SK-N-SH (cell line): ENCODE measurements around the gene LCN2. TPM values are rescaled to one million over a fixed set of nuclear protein-coding genes. Genes with fewer than 3 reads are reported as not detected.
A peak's percentile ranks its signal among the peaks of the same experiment; 100 is the strongest.

Experiments
- CTCF ChIA-PET: fragments of 300-600, 350-600 bp; formaldehyde crosslinking; extraction: SDS; loops from one replicate; lab custom pipeline; 2021; lab: Yijun Ruan, JAX
- POLR2A ChIA-PET: fragments of 350-600 bp; sonication (Branson Sonifier 250); formaldehyde crosslinking; extraction: SDS; loops from one replicate; lab custom pipeline; 2020; ENCODE audit warnings: antibody characterized with exemption, inconsistent platforms; lab: Yijun Ruan, JAX
- DNase-seq: peaks from one replicate; pipeline ENCODE4 v3.0.0; 2012
- H2AFZ ChIP-seq: fragments of 200-600 bp; sonication (generic); 2 replicates; pipeline ENCODE4 v1.8.1; 2016; ENCODE audit warnings: antibody characterized with exemption, mild to moderate bottlenecking, low read depth
- H3F3A ChIP-seq: fragments of 200-600 bp; sonication (generic); replicated peaks from 2 replicates; pipeline ENCODE3; 2016; ENCODE audit warnings: antibody characterized with exemption, mild to moderate bottlenecking; ENCODE audit not compliant: insufficient read depth
- H3K27ac ChIP-seq, 2 experiments: fragments of 200-500 bp in 1 of 2; fragments of 200-600 bp in 1 of 2; sonication (Bioruptor generic) in 1 of 2; sonication (generic), shearing (Covaris generic) in 1 of 2; 2 replicates each; pipeline versions ENCODE4 v1.5.1 to v1.6.1; 2014 to 2016; ENCODE audit warnings: low read depth in 2 of 2, inconsistent platforms in 1 of 2, low read length in 1 of 2, mild to moderate bottlenecking in 1 of 2, mixed read lengths in 1 of 2
- H3K27me3 ChIP-seq: fragments of 200-600 bp; sonication (generic), shearing (Covaris generic); 2 replicates; pipeline ENCODE4 v1.6.1; 2016; ENCODE audit warnings: mixed run types; ENCODE audit not compliant: insufficient read depth
- H3K36me3 ChIP-seq, 2 experiments: fragments of 200-500 bp in 1 of 2; fragments of 200-600 bp in 1 of 2; sonication (Bioruptor generic) in 1 of 2; sonication (generic) in 1 of 2; replicated peaks in 1 of 2; 2 replicates each; pipeline versions ENCODE3 to v1.5.1; 2014 to 2016; ENCODE audit warnings: low read length in 1 of 2, mild to moderate bottlenecking in 1 of 2; ENCODE audit not compliant: insufficient read depth in 2 of 2, control insufficient read depth in 1 of 2
- H3K4me1 ChIP-seq, 2 experiments: fragments of 200-500 bp in 1 of 2; fragments of 200-600 bp in 1 of 2; sonication (Bioruptor generic) in 1 of 2; sonication (generic), shearing (Covaris generic) in 1 of 2; 2 replicates each; pipeline versions ENCODE4 v1.5.1 to v1.6.1; 2014 to 2016; ENCODE audit warnings: low read depth in 1 of 2, low read length in 1 of 2, mixed run types in 1 of 2; ENCODE audit not compliant: insufficient read depth in 2 of 2, control insufficient read depth in 1 of 2
- H3K4me2 ChIP-seq: fragments of 200-600 bp; sonication (generic), shearing (Covaris generic); 2 replicates; pipeline ENCODE4 v1.6.1; 2017; ENCODE audit warnings: mixed run types
- H3K4me3 ChIP-seq, 2 experiments: fragments of 200-500 bp in 1 of 2; fragments of 200-600 bp in 1 of 2; sonication (Bioruptor generic) in 1 of 2; sonication (generic), shearing (Covaris generic) in 1 of 2; 2 replicates each; pipeline versions ENCODE4 v1.5.1 to v1.8.1; 2014 to 2016; ENCODE audit warnings: low read depth in 2 of 2, inconsistent platforms in 1 of 2, low read length in 1 of 2, mild to moderate bottlenecking in 1 of 2, mixed read lengths in 1 of 2, moderate library complexity in 1 of 2
- H3K79me2 ChIP-seq: fragments of 200-600 bp; sonication (generic); 2 replicates; pipeline ENCODE4 v1.8.1; 2017; ENCODE audit warnings: mild to moderate bottlenecking; ENCODE audit not compliant: insufficient read depth
- H3K9ac ChIP-seq: fragments of 200-600 bp; sonication (generic); 2 replicates; pipeline ENCODE4 v1.6.1; 2017; ENCODE audit warnings: mixed run types
- H3K9me2 ChIP-seq: fragments of 200-600 bp; sonication (generic); 2 replicates; pipeline ENCODE4 v1.6.1; 2017; ENCODE audit warnings: mixed run types
- H3K9me3 ChIP-seq: fragments of 200-600 bp; sonication (generic); 2 replicates; pipeline ENCODE4 v1.6.1; 2017; ENCODE audit warnings: mixed run types, mild to moderate bottlenecking, moderate library complexity
- H4K20me1 ChIP-seq: fragments of 200-600 bp; sonication (generic); 2 replicates; pipeline ENCODE4 v1.6.1; 2017; ENCODE audit warnings: mild to moderate bottlenecking, mixed run types; ENCODE audit not compliant: insufficient read depth
- CHD2 ChIP-seq: fragments of 150-350 bp; IDR thresholded peaks from 2 replicates; pipeline ENCODE4 v1.6.1; 2018; ENCODE audit warnings: low read length; ENCODE audit not compliant: partially characterized antibody
- EP300 ChIP-seq, 2 experiments: IDR thresholded peaks; 2 replicates each; pipeline versions ENCODE4 v1.4.0 to v1.6.1; 2012; ENCODE audit warnings: borderline replicate concordance in 1 of 2, low read depth in 1 of 2, low read length in 1 of 2
- FOSL2 ChIP-seq: IDR thresholded peaks from 2 replicates; pipeline ENCODE4 v1.4.0; 2012; ENCODE audit warnings: low read depth, mild to moderate bottlenecking, moderate library complexity, borderline replicate concordance
- FOXM1 ChIP-seq: IDR thresholded peaks from 2 replicates; pipeline ENCODE4 v1.4.0; 2012; ENCODE audit warnings: low read depth, mild to moderate bottlenecking
- GABPA ChIP-seq: IDR thresholded peaks from 2 replicates; pipeline ENCODE4 v1.4.0; 2012; ENCODE audit warnings: low read depth, mild to moderate bottlenecking
- JUND ChIP-seq: IDR thresholded peaks from 2 replicates; pipeline ENCODE4 v1.4.0; 2012
- MXI1 ChIP-seq: IDR thresholded peaks from 2 replicates; pipeline ENCODE4 v1.6.1; 2012; ENCODE audit warnings: mild to moderate bottlenecking, low read depth, low read length, improper control_type of control experiment
- NFIC ChIP-seq: IDR thresholded peaks from 2 replicates; pipeline ENCODE4 v1.4.0; 2012; ENCODE audit warnings: borderline replicate concordance
- NRF1 ChIP-seq: IDR thresholded peaks from 2 replicates; pipeline ENCODE4 v1.6.1; 2012; ENCODE audit warnings: low read depth, mild to moderate bottlenecking, low read length
- POLR2AphosphoS5 ChIP-seq: IDR thresholded peaks from 2 replicates; pipeline ENCODE4 v1.6.1; 2012; ENCODE audit warnings: low read depth, low read length
- RAD21 ChIP-seq: IDR thresholded peaks from 2 replicates; pipeline ENCODE4 v1.6.1; 2012; ENCODE audit warnings: mild to moderate bottlenecking, low read length
- RCOR1 ChIP-seq: fragments of 150-350 bp; IDR thresholded peaks from 2 replicates; pipeline ENCODE4 v1.6.1; 2017; ENCODE audit warnings: antibody characterized with exemption, low read length
- RXRA ChIP-seq: IDR thresholded peaks from 2 replicates; pipeline ENCODE4 v1.4.0; 2012; ENCODE audit warnings: low read depth, mild to moderate bottlenecking, borderline replicate concordance
- SIN3A ChIP-seq: IDR thresholded peaks from 2 replicates; pipeline ENCODE4 v1.6.1; 2012; ENCODE audit warnings: low read depth, mild to moderate bottlenecking, low read length, moderate library complexity, borderline replicate concordance
- SMC3 ChIP-seq: IDR thresholded peaks from 2 replicates; pipeline ENCODE4 v1.6.1; 2012; ENCODE audit warnings: low read depth, low read length, improper control_type of control experiment
- TAF1 ChIP-seq: IDR thresholded peaks from 2 replicates; pipeline ENCODE4 v1.6.1; 2012; ENCODE audit warnings: low read depth, mild to moderate bottlenecking, low read length, moderate library complexity, borderline replicate concordance
- TEAD4 ChIP-seq: IDR thresholded peaks from 2 replicates; pipeline ENCODE4 v1.4.0; 2012; ENCODE audit warnings: mild to moderate bottlenecking, borderline replicate concordance; ENCODE audit not compliant: insufficient read depth
- YY1 ChIP-seq: IDR thresholded peaks from 2 replicates; pipeline ENCODE4 v1.4.0; 2012; ENCODE audit warnings: low read depth, mild to moderate bottlenecking
- WGBS: methylation state at CpG from one replicate; pipeline ENCODE4 v1.1.6; 2017; ENCODE audit warnings: low lambda C conversion rate; 5-methylcytosine and 5-hydroxymethylcytosine counted together
- polyA plus RNA-seq, 3 experiments: library from polyadenylated mRNA; depleted of rRNA; stranded (reverse); fragments of >200 nt; gene quantifications; 2 replicates each; pipeline ENCODE4 v1.2.3, GENCODE V29; 2012
- TF ChIP-seq, protein P1 (sequence below): IDR thresholded peaks from 2 replicates; pipeline ENCODE4 v1.4.0; 2012; ENCODE audit warnings: low read depth, borderline replicate concordance
- TF ChIP-seq, protein P2 (sequence below): IDR thresholded peaks from 2 replicates; pipeline ENCODE4 v1.4.0; 2012; ENCODE audit warnings: low read depth

LCN2 gene
- polyA plus RNA-seq, 1 of the 3 experiments (the other 2 are of a cell fraction), result not detected

DNA sequence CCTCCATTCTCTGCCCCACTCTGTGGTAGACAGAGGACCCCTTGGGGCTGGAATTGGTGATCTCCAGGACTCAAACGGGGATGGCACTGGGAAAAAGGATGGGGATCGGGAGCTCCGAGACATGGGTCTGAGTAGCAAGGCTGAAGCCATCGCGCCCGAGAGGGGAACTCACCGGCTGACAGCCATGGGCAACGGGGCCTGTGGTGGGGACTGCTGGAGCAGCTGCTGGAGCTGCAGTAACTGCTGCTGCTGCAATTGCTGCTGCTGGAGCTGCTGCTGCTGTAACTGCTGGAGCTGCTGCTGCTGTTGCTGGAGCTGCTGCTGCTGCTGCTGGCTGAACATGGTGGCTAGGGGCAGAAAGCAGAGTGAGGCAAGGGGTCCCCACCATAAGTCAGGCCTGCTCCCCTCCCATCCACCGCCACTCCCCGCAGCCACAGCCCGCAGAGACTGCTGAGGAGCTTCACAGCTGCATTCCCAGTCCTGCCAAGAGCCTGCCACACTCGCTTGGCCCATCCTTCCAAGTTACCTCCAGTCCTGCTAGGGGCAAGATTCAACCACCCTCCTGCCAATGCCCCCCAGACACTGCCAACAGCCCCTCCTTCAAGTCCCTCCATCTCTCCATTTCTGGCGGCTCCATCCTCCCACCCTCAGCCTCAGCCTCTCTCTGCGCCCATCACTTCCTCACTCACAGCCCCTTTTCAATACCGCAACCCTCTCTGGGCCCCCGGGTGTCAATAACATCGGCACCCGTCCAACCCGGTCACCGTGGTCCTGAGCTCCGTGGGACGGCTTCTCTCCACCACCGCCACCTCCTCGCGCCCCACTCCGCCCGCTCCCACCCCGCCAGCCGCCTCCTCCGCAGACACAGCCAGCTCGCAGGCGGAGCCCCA is 41.5 kb downstream of the LCN2 start:
- no peak for TF ChIP-seq MXI1
- TF ChIP-seq SMC3, result no peak
- TF ChIP-seq RXRA, result no peak
- TF ChIP-seq TEAD4, result no peak
- TF ChIP-seq, protein P1, sequence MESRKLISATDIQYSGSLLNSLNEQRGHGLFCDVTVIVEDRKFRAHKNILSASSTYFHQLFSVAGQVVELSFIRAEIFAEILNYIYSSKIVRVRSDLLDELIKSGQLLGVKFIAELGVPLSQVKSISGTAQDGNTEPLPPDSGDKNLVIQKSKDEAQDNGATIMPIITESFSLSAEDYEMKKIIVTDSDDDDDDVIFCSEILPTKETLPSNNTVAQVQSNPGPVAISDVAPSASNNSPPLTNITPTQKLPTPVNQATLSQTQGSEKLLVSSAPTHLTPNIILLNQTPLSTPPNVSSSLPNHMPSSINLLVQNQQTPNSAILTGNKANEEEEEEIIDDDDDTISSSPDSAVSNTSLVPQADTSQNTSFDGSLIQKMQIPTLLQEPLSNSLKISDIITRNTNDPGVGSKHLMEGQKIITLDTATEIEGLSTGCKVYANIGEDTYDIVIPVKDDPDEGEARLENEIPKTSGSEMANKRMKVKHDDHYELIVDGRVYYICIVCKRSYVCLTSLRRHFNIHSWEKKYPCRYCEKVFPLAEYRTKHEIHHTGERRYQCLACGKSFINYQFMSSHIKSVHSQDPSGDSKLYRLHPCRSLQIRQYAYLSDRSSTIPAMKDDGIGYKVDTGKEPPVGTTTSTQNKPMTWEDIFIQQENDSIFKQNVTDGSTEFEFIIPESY, result no peak
- TF ChIP-seq NRF1, result no peak
- no peak for TF ChIP-seq SIN3A
- no peak for TF ChIP-seq NFIC
- no peak for TF ChIP-seq EP300 (IDR thresholded peaks at IDR 0.05; ENCODE audit: borderline replicate concordance in 1 of 2, low read depth in 1 of 2, low read length in 1 of 2)
- no peak for TF ChIP-seq FOXM1
- no peak for TF ChIP-seq POLR2AphosphoS5
- no peak for TF ChIP-seq RCOR1
- TF ChIP-seq GABPA, result no peak
- TF ChIP-seq JUND, result no peak
- TF ChIP-seq, protein P2, sequence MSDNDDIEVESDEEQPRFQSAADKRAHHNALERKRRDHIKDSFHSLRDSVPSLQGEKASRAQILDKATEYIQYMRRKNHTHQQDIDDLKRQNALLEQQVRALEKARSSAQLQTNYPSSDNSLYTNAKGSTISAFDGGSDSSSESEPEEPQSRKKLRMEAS, result no peak
- no peak for TF ChIP-seq YY1
- TF ChIP-seq CHD2, result no peak
- TF ChIP-seq FOSL2, result no peak
- no peak for TF ChIP-seq TAF1
- no peak for TF ChIP-seq RAD21
- TF ChIP-seq, all 33 proteins: peak for 0
- H3K9me3 ChIP-seq, result no peaks in the 10 kb centered on the region
- peak overlapping the region; percentile 61 to 81 for H3K27ac ChIP-seq
- ChIA-PET POLR2A (interaction anchor here (1.0 to 1.6 kb wide), 4 partner anchors 10 to 85 kb away, joined by 3 to 5 read pairs (median 4); partner anchors contain the start of genes BBLN, GOLGA2 and SWI5), CTCF (interaction anchor here (0.6 to 3.4 kb wide), 16 partner anchors 8 to 320 kb away, joined by 3 to 18 read pairs (median 4); partner anchors contain the start of gene BBLN)
- peak overlapping the region; percentile 82; the same call in 1 of the 2 replicates for H2AFZ ChIP-seq
- peaks cover 9 to 27% of the 10 kb centered on the region in 2 experiments for H3K36me3 ChIP-seq
- peak overlapping the region; percentile 89 for H3K4me2 ChIP-seq
- H3K27me3 ChIP-seq, result no peaks in the 10 kb centered on the region
- H3K9ac ChIP-seq, result peak overlapping the region; percentile 96
- H3K9me2 ChIP-seq, result no peaks in the 10 kb centered on the region
- peaks cover 5 to 11% of the 10 kb centered on the region in 2 experiments; a peak in 2 of 4 replicates for H3K4me1 ChIP-seq
- WGBS, result 23% methylated on average over 25 of the region's 32 CpGs
- DNase-seq, result no peak
- H3K79me2 ChIP-seq, result peaks cover 36% of the 10 kb centered on the region
- H3K4me3 ChIP-seq, result peak overlapping the region; percentile 63 to 94
- peaks cover 11% of the 10 kb centered on the region for H3F3A ChIP-seq
- H4K20me1 ChIP-seq, result no peaks in the 10 kb centered on the region
